Coronary artery (tissue), 2 donors: Measurements from ENCODE around the gene ELL.
"Not testable (repeated sequence)": the region's sequence is repeated elsewhere in the genome, so short reads cannot be mapped to it uniquely, and the experiment has no call there.

Source experiments
- DNase-seq: peaks from one replicate; pipeline ENCODE4 v3.0.0-alpha.2; 2017; ENCODE audit warnings: low spot score
- H3K27ac ChIP-seq, 2 donors: fragments of 200-600 bp; sonication (generic); one replicate each; pipeline ENCODE4 v1.5.1; 2016 to 2019
- H3K4me3 ChIP-seq: fragments of 200-600 bp; sonication (generic); 2 replicates; pipeline ENCODE4 v1.5.1; 2016; ENCODE audit warnings: mild to moderate bottlenecking, moderate library complexity
- CTCF ChIP-seq: fragments of 200-600 bp; sonication (generic); IDR thresholded peaks from one replicate; pipeline ENCODE4 v1.5.1; 2019; ENCODE audit warnings: antibody characterized with exemption

ELL gene

GRCh38 chr19:18415178-18415867 lies 106.5 kb downstream of the ELL start:
- DNase-seq = peak; percentile 89
- Histone ChIP-seq H3K4me3 (peak overlapping the region; percentile 63), H3K27ac (peak overlapping the region; percentile 96 to 97)
- no peak for TF ChIP-seq CTCF

- peak overlapping the region; percentile 63 for H3K4me3 ChIP-seq
- no peak for DNase-seq
Observed at GRCh38 chr19:18414504-18415177, 107.2 kb downstream of the ELL start.

GRCh38 chr19:18412610-18413239 lies 109.1 kb downstream of the ELL start:
- Histone ChIP-seq H3K4me3 (no peak overlapping the region), H3K27ac (no peak overlapping the region)
- TF ChIP-seq CTCF = no peak
- peak; percentile 70 for DNase-seq

More at GRCh38 chr19:18414504-18415177, 107.2 kb downstream of the ELL start:
- TF ChIP-seq CTCF = no peak
- H3K27ac ChIP-seq = peak overlapping the region; percentile 96 to 97

GRCh38 chr19:18408053-18408476 lies 113.8 kb downstream of the ELL start:
- no peak overlapping the region for H3K27ac ChIP-seq
- no peak overlapping the region for H3K4me3 ChIP-seq
- DNase-seq = no peak
- TF ChIP-seq CTCF = no peak

GRCh38 chr19:18406749-18407148 lies 115.1 kb downstream of the ELL start:
- Histone ChIP-seq H3K27ac (no peak overlapping the region), H3K4me3 (no peak overlapping the region)
- DNase-seq = no peak
- TF ChIP-seq CTCF = no peak

- not testable (repeated sequence) for H3K4me3 ChIP-seq, DNase-seq, H3K27ac ChIP-seq
Observed at GRCh38 chr19:18405754-18406153, 116.1 kb downstream of the ELL start.

GRCh38 chr19:18402455-18403248 lies 119.2 kb downstream of the ELL start:
- H3K4me3 ChIP-seq, DNase-seq: not testable (repeated sequence)
- peak overlapping the region in 1 of 2 donors; percentile 37 for H3K27ac ChIP-seq
